Measurements from ENCODE around the gene AKT2.

- TF ChIP-seq CTCF (optimal IDR thresholded peaks at IDR 0.05 in 1 of 3, IDR thresholded peaks at IDR 0.05 in 1 of 3, conservative IDR thresholded peaks at IDR 0.05 in 1 of 3; ENCODE audit: extremely low read depth in 1 of 3, insufficient read depth in 2 of 3, low read length in 3 of 3) (no peak), EZH2 (IDR thresholded peaks at IDR 0.05; ENCODE audit: low read length) (no peak)
Measured at GRCh38 chr19:40273469-40274360, 11.4 kb downstream of the AKT2 start.

All from keratinocyte (primary cell).